Measurements from ENCODE around the gene SEMA3B.
"Not testable (repeated sequence)": the region's sequence is repeated elsewhere in the genome, so short reads cannot be mapped to it uniquely, and the experiment has no call there.

The SEMA3B gene

DNA sequence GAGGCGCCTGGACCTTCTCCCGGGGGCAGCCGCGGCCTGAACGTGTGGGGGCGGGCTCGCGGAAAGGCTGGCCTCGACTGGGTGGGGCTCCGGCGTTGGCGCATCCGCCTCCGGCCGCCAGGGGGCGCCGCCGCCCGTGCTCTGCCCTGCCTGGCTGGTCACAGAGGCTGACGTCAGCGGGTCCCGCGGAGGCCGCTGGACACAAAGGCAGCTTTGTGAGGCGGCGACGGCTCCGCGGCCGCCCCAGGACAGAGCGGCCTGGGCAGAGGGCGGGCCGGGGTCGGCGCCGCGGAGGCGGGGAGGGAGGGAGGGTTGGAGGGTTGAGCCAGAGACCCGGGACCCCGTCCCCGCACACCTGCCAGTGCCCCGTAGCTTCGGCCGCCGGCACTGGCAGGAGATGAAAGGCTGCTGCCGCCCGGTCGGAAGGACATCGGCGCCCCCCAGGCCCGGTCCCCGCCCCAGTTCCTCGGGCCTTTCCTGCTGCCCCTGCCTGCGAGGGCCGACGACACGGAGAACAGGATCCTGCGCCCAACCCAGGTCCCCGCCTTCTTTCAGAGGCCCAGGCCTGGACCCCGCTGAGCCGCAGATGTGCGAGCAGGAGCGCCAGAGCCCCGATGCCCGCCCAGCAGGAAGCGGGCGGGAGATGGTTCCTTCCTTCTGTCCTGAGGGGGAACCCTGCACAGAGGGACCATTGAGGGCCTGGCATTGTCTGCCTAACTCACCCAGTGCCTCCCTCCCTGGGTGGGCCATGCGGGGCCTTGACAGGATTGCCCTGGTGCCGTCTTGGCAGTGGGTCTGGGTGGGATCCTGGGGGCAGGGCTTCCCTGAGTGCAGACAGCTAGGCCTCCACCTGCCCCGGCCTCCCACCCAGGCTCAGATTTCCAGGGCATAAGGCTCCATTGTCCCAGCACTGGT, 8.7 kb upstream of the SEMA3B start:
- DNase-seq: peak; percentile 86

DNA sequence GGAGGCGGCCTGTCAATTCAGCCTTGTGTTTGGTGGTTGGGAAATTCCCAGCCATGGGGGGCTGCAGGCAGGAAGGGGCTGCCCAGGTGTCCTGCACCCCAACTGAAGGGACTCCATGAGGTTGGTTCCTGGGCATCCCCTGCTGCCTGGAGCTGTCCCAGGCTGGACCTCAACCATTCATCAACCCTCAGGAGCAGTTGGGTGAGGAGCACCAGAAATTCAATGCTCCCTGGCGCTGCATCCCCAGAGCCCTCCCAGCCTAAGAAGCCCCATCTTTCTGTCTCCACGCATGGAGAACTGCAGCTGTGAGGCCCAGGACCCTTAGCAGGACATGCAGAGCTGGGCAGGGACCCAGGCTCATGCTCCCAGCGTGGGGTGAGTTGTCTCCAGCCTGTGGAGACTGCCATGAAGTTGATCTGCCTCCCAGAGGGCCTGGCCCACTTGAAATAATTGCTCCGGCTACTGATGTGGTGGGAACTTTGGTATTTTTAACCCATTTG, 8.0 kb upstream of the SEMA3B start:
- DNase-seq: no peak

DNA sequence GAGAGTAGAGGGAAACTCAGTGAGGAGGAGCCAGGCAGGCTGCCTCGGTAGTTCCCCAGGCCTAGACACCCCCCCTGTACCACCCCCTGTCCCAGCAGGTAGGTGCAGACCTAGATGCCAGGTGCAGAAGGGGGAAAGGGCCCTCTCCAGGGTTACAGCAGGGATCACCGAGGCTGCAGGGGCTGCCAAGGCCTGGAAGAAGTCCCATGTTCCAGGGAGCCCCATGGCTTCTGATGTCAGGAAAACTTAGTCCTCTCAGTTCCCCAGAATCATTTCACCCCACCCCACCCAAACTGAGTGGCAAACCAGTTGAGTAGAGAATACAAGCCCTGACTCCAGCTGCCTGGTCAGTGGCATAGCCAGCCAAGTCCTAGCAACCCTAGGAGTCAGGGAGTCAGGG, 7.4 kb upstream of the SEMA3B start:
- no peak for DNase-seq

DNA sequence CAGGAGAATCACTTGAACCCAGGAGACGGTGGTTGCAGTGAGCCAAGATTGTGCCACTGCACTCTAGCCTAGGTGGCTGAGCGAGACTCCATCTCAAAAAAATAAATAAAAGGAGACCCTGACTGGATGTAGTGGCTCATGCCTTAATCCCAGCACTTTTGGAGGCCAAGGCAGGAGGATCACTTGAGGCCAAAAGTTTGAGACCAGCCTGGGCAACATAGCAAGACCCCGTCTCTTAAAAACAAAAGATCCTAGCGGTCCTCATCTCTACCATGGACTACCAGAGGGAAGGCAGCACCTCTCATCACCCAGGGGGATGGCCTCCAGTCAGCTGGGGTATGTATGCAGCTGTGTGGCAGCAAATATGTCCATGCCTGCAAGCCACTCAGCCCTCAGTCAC, 6.7 kb upstream of the SEMA3B start:
- DNase-seq: not testable (repeated sequence)

DNA sequence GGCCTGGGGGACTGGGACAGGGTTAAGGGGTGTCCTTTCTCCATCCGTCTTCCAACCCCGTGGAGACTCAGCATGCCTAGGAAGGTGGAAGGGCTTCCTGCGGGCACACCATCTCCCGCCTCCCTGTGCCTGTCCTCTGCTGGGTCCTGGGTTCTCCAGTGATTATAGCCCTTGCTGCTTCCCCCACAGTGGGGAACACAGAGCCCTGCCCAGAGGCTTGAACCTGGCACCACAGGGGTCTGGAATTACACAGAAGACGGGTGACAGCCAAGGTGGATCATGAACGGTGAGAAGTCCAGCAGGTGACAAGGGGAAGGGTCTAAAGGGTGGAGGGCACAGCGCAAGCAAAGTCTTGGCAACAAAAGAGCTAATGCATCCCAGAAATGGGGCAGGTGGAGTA, 6.2 kb upstream of the SEMA3B start:
- no peak for DNase-seq

DNA sequence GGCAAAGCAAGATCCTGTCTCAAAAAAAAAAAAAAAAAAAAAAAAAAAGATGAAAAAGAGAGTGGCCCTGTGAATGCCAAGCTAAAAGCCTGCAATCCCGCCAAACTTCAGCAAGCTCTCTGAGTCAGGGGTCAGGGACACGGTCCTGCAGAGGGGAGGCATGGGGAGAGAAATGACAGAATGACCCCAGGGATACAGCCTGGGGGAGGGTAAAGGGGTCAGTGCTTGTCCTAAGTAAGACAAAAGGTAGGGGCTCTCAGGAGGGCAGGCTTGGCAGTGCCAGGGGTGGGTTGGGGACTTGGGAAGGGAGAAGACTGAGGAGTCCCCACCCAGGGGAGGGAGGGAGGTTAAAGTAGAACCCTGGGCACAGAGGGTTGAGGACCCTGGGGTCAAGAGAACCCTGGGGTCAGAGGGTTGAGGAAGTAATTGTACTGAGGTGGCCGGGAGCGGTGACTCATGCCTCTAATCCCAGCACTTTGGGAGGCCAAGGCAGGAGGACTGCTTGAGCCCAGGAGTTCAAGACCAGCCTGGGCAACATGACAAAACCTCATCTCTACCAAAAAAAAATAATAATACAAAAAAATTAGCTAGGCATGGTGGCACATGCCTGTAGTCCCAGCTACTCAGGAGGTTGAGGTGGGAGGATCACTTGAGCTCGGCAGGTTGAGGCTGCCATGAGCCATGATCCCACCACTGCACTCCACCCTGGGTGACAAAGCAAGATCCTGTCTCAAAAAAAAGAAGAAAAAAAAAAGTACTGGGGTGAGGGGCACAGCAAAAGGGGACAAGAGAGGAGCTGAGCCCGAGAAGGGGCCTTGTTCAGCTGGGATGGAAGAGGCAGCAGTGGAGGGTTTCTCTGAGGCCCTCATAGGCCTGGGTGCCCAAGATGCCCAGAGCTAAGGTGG, 5.2 kb upstream of the SEMA3B start:
- no peak for DNase-seq

DNA sequence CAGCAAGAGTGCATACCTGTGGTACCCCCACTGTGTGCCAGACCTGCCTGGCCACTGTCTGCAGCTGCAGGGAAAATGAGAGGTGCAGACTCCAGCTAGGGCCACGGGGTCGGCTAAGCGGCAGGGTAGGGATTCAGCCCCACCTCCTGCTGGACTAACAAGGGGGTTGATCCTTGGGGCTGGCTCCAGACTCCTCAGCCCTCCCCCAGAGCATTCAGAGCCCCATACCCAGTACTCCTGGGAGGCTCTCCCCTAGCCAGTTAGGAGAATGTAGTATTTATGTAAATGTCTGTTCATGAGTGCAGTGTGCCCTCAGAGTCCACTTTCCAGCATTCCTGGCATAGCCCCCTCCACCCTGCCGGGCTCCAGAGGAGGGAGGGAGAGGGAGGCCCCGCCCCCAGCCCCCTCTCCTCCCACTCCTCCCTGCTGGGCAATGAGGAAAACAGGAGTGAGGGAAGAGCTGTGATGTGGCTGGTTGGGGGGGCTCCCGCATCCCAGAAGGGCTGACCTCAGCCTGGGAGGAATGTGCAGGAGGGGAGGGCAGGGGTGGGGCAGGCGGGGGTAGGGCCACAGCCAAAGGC, 4.5 kb upstream of the SEMA3B start:
- DNase-seq: no peak

DNA sequence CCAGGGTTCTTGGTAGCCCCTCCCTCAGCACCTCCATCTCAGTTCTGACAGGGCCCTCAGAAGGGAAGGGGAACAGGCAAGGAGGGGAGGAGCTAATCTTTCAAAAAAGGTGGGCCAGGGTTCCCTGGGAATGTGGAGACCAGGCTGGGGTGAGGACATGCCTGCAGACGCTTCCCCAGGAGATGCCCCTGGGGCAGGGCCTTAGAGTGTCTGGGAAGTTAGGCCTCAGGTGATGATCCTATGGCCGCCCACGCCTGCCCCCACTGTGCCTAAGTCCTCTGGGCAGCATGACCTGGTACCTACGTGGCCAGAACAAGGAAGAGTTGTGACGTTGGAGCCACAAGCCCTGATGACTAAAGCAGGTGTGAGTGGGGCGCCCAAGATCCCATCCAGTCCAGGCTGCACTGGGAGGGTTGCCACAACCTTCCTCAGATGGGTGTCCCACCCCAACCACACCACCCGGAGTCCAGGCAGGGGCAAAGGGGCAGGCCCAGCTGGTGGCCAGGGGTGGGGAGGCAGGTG, 3.9 kb upstream of the SEMA3B start:
- DNase-seq: no peak

DNA sequence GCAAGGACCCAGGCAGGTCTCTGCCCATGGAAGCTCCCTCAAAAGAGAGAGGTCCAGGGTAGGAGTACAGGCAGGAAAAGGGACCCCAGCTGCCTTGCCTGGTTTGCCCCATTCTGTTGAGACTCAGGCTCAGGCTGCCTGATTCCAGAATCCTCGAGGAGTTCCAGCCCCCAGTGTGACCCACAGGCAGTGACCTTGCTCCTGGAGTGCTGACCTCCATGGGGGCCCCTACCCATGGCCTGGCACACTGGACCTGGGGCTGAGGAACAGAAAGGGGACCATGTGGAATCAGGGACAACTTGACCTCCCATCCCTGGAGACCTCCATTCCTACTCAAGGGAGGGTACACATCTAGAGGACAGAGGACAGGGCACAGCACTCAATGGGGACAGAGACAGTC, 3.4 kb upstream of the SEMA3B start:
- DNase-seq: no peak

DNA sequence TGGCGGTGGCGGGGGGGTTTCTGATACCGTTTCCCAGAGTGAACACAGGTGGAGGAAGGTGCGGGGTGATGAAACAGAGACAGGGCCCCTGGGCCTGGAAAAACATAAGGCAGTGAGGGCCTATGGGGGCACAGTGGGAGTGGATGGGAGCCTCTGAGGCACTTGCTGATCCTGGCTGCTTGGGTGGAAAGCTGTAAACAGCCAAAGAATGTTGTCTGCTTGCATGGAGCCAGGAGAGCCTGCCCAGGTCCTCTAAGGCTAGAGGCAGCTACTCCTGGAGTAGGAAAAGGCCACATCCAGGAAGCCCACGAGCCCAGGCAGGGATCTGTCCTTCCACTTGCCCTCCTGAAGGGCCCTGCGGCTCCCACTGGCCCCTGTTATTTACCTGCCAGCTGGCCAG, 2.9 kb upstream of the SEMA3B start:
- DNase-seq: no peak

DNA sequence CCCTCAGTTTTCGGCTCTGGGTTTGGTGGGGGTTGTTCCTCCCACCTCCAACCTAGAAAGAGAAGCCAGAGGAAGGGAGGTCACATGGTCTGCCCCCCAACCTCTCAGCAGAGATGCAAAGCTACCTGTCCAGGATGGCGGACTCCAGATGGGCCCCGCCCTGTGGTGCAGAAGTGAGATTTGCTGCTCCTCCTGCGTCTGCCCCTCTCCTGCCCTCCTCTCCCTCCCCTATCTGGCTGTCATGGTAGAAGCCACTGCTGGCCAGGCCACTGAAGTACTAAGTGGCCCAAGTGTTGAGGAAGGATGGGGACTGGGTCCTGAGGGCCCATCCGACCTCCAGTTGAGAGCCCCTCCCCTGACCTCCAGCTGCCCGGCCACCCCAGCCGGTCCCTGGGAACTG, 2.1 kb upstream of the SEMA3B start:
- no peak for DNase-seq

DNA sequence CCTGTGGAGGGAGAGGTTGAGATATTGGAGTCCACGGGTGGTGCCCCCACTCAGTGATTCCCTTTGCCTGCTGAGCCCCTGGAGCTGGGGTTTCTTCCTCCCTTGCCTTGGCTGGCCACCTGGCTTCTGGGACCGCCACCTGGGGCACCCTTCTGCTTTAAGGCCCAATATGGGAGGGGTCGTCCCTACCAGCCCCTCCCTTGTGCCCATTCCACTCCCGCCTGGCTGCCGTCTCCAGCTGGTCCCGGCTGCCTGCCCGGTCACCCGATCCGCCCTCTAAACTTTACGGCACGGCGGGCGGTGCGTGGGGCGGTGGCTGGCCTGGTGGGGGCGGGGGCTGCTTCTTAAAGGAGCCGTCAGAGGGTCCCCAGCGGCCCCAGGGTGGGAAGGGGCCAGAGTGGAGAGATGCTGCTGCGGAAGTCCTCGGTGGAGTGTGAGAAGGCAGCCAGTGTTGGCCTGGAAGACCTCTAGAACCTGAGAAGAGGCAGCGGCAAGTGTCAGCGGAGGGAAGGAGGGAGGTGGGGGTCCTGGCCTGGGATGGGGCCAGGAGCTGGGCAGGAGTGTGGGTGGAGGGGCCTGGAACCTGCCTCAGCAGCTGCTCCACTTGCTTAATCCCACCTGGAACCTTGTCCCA, 1.6 kb upstream of the SEMA3B start:
- no peak for DNase-seq

DNA sequence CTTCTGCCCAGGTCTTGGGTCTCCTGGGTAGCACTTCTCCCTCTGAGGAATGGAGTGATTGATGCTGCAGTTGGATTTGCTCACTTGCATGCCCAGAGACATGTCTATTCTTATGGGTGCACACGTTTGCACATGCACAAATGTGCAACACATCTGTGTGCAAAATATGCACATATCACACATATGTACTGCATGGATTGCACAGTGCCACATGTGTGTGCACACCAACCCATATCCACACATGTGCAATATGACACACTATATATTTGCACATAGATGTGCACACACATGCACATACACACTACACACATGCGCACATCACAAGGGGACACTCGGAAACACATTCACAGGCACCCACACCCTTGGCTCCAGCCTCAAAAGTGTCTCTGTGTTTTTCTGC, 671 bp upstream of the SEMA3B start:
- no peak for DNase-seq

DNA sequence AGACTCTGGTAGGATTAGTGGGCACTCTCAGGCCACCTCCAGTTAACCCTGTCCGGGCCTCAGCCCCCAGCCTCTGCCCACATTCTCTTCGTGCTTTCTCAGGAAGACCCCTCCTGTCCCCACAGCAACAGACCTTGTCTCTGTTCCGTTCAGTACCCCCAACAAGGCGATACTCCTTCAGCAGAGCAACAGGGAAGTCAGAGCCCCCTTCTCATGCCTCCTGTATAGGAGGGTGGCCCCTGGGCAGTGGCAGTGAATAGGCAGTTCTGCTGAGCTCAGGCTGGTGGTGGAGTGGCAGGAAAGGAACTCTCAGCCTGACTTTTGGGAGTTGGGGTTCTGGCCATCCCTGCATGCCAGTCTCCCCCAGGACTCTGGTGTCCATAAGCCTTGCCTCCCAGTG, 513 bp downstream of the SEMA3B start:
- DNase-seq: no peak

DNA sequence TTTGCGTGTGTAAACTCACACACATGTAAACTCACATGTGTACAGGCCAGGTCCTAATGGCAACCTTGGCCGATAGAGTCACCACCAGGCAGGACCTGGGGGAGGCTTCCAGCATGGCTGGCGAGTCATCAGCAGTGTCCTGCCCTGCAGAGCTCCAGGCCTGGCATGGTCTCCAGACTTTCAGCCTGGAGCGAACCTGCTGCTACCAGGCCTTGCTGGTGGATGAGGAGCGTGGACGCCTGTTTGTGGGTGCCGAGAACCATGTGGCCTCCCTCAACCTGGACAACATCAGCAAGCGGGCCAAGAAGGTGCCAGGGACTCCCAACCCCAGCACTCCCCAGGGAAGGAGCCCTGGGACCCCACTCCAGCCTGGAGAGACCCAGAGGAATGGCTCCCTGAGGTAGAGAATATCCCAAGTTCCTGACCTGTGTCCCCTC, 1.0 kb downstream of the SEMA3B start:
- no peak for DNase-seq

DNA sequence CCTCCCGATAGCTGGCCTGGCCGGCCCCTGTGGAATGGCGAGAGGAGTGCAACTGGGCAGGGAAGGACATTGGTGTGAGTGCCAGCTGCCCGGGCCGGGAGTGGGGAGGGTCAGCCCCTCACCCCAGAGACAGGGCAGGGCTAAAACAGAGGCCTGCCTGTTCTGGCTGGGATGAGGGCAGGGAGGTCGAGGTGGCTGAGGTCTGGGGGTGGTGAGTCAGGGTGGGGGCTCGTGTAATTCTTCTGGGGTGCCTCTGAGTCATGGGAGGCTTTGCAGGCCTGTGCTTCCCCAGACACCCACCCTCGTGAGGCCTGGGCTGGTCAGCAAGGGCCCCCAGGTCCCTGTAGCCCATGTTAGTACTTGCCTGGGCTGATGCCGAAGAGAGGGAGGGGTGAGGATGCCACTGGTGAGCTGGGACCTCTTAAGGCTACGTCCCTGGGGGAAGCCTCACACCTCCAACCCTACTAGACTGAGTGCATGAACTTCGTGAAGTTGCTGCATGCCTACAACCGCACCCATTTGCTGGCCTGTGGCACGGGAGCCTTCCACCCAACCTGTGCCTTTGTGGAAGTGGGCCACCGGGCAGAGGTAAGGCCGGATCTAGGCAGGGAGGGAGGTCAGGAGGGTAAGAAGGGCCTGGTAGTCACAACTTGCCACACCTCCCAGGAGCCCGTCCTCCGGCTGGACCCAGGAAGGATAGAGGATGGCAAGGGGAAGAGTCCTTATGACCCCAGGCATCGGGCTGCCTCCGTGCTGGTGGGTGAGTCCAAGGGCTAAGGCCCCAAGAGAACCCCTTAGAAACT, 1.7 kb downstream of the SEMA3B start:
- no peak for DNase-seq

DNA sequence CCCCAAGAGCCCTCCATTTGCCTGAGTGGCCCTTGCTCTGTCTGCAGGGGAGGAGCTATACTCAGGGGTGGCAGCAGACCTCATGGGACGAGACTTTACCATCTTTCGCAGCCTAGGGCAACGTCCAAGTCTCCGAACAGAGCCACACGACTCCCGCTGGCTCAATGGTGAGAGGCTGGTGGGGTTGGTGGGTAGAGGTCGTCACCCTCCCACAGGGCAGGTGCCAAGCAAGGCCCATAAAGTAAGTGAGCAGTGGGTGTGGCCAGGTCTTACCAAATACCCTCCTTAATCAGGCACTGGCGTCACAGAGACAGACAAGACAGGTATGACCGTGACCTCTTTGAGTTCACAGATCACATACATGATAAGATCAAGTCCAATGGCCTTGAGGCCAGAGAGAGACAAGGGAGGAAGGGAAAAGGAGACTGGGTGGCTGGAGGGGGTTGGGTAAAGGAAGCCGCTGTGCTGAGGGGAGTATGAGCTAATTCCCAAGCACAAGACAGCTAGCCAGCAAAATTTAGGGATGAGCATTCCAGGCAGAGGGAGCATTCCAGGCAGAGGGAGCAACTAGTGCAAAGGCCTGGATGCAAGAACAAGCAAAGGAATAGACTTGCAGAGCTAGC, 2.5 kb downstream of the SEMA3B start:
- DNase-seq: no peak

DNA sequence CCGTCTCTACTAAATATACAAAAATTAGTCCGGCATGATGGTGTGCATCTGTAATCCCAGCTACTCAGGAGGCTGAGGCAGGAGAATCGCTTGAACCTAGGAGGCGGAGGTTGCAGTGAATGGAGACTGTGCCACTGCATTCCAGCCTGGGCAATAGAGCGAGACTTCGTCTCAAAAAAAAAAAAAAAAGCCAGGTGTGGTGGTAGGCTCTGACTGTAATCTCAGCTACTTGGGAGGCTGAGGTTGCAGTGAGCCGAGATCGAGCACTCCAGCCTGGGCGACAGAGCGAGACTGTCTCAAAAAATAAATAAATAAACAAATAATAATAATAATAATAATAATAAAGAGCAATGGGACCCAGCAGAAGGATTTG, 3.6 kb downstream of the SEMA3B start:
- not testable (repeated sequence) for DNase-seq

DNA sequence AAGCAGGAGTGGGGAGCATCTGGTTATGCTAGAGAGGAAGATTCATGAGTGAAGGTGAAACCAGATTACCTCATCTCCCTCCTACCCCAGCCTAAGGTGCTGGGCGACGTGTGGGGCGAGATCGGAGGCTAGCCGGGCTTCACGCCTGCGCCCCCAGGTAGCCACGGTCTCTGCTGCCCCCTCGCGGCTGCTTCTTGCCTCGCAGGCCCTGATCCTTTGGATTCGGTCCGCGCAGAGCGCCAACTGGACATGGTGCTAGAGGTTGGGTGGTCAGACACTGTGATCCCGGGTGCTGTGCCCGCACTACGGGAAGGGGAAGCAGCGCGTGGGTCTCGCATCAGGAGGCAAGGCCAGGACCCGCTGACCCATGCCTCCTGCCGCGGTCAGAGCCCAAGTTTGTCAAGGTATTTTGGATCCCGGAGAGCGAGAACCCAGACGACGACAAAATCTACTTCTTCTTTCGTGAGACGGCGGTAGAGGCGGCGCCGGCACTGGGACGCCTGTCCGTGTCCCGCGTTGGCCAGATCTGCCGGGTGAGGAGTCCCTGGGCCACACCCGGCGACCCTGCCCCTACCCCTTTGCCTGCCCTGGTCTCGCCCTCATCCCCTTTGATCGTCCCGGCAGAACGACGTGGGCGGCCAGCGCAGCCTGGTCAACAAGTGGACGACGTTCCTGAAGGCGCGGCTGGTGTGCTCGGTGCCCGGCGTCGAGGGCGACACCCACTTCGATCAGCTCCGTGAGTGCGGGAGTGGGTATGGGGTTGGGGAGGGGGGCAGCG, 4.2 kb downstream of the SEMA3B start:
- peak; percentile 91 for DNase-seq

DNA sequence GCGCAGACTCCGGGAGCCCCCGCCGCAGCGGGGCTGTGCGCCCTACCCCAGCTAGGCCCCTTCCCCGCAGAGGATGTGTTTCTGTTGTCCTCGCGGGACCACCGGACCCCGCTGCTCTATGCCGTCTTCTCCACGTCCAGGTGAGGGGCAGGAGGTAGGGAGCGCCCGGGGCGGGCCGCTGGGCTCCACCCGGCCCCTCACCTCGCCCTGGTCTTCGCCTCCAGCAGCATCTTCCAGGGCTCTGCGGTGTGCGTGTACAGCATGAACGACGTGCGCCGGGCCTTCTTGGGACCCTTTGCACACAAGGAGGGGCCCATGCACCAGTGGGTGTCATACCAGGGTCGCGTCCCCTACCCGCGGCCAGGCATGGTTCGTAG, 4.7 kb downstream of the SEMA3B start:
- DNase-seq: no peak
